Nucleus accumbens (tissue), 56 donors: ENCODE measurements around the gene PGGHG.
"Not testable (repeated sequence)": the region's sequence is repeated elsewhere in the genome, so short reads cannot be mapped to it uniquely, and the experiment has no call there.

Source experiments
- DNase-seq, 56 donors: peaks; one replicate each; lab custom pipeline; 2025; lab: John Stamatoyannopoulos, UW

PGGHG gene

GRCh38 chr11:326842-327580 lies 38.1 kb downstream of the PGGHG start:
- peak in 11 of 56 donors; percentile 12 to 65 (median 25) for DNase-seq

DNA sequence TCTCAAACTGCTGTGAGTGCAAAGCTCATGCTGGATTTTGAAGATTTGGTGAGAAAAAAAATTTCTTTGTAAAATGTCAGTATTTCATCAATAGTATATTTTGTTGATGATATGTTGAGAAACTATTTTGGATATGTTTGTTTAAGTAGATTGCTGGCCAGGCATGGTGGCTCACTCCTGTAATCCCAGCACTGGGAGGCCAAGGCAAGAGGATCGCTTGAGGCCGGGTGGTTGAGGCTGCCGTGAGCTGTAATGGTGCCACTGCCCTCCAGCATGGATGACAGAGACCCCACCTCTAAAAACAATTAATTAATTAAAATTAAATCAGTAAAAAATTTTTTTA lies 38.6 kb downstream of the PGGHG start:
- no peak for DNase-seq

GRCh38 chr11:328012-328411 lies 39.1 kb downstream of the PGGHG start:
- no peak for DNase-seq

GRCh38 chr11:328516-329100 lies 39.7 kb downstream of the PGGHG start:
- DNase-seq, result not testable (repeated sequence)

DNA sequence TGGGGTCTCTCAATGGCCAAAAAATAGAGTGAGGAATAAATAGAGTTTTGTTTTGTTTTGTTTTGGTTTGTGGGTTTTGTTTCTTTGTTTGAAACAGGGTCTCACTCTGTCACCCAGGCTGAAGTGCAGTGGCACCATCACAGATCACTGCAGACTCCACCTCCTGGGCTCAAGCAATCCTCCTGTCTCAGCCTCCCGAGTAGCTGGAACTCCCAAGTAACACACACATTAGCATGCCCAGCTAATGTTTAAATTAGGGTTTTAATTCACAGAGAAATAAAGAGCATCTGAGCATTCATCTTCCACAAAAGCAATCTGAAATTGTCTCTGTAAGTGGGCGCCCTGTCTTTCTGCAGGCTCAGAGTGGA lies 40.9 kb downstream of the PGGHG start:
- DNase-seq, result no peak

- DNase-seq, result no peak
Measured at GRCh38 chr11:330307-330693, 41.4 kb downstream of the PGGHG start.

DNA sequence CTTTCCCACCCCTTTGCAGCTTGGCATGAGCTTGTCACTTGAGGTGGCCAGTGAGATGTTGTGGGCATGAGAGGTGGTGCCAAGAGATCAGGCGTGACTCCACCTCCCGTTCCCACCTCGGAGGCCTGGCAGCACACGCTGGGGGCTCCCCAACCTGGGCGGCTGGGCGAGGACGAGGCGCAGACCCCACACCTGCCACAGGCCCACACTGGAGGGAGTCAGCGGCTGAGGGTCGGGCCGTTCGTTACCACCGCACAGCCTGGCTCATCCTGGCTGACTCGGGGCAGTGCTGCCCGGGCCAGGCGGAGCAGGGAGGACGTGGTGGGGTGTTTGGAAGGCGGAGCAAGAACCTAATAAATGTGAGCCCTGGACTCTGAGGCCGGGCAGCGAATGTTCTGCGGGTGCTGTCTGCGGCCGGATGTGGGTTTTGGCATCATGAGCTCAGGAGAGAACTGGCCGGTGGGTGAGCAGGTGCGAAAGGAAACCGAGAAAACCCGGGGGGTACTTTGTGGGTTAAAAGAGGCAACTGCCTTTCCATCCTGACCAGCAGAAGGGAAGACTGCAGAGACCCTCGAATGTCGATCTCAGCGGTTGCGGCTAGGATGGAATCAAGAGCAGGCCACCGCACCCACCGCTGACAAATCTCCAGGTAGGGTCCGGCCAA lies 41.9 kb downstream of the PGGHG start:
- no peak for DNase-seq

GRCh38 chr11:331358-332060 lies 42.6 kb downstream of the PGGHG start:
- DNase-seq, result no peak

- no peak for DNase-seq
Measured at GRCh38 chr11:332651-333480, 43.9 kb downstream of the PGGHG start.

- not testable (repeated sequence) for DNase-seq
Measured at GRCh38 chr11:333616-334263, 44.8 kb downstream of the PGGHG start.

DNA sequence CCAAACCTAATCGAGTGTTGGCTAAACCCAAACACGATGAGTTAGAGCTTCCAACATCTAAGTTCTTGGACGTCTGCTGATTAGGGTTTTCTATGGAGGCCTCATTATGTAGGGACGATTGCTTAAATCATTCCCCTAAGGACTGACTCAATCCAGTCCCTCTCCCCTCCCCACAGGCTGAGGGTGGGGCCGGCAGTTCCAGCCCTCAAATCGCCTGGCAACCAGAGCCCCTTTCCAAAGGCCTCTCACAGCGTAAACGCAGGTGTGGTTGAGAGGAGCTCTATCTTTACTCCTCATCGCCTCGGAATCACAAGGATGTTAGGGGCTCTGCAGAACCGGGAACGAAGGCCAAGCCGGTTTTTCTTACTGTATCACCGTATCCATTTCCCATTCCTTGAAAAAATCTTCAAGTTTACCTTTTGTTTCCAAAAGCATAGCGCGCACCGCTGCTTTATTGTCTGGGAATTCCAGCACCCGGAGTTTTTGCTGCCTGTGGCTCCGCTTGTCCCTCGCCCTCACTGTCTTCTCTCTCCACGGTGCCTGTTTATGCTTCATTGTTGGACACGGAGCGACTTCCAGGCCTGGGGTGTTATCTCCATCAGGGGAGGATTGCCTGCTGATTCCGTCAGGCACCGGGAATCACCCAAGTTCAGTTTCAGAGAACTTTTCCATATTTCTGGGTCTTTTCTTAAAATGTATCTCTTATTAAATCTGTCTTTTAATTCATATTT lies 45.5 kb downstream of the PGGHG start:
- no peak for DNase-seq

- peak in 4 of 56 donors; percentile 25 to 55 (median 38) for DNase-seq
Measured at GRCh38 chr11:335779-336658, 47.1 kb downstream of the PGGHG start.

DNA sequence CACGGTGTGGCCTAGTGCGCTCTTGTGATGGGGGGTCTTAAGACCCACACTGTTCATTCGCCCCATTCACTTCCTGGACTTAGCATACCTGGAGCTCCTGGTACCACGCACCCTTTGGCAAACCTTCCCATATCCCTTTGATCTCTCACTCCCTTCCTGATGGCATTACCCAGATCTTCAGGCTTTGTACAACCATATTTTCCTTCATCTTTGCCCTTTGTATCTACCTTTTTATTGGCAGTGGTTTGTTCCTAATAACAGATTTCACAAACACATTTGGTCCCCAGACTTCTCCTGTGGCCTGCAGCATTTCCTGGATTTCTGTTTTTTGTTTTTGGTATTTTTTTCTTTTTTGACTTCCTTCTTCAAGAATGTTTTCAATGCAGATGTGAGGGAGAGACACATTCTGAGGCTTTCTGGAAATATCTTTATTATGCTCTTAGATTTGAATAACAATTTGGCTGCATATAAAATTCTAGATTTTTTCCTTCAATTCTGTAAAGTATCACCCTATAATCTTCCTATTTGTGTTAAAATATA lies 47.8 kb downstream of the PGGHG start:
- DNase-seq, result no peak

DNA sequence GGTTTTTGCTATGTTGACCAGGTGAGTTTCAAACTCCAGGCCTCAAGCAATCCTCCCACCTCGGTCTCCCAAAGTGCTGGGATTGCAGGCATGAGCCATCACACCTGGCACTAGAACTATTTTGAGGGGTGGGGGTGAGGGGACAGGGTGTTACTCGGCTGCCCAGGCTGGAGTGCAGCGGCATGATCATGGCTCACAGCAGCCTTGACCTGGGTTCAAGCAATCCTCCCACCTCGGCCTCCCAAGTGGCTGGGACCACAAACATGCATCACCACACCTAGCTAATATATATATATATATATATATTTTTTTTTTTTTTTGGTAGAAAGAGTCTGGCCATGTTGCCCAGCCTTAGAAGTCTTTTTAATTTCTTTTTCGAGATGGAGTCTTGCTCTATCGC lies 48.8 kb downstream of the PGGHG start:
- no peak for DNase-seq

DNA sequence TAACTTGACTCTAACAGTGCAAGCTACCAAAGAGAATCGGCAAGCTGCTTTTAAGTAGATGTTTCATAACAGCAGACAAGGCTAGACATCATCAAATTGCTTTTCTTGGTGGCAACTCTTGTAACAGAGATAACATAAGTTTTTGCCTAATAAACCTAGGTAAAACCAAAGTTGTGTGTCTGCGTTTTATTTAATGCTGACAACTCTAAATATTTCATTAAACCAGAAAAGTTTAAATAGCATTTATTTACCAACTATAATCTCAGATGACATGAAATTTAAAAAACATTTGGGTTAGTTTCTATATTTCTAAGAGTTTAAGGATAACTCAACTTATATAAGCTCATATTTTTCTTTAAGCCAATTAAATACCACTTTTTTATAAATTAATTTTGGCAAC lies 51.0 kb downstream of the PGGHG start:
- DNase-seq, result no peak

- DNase-seq, result no peak
Measured at GRCh38 chr11:340539-341512, 51.9 kb downstream of the PGGHG start.

- no peak for DNase-seq
Measured at GRCh38 chr11:342328-342727, 53.4 kb downstream of the PGGHG start.
